GM12878 (cell line): ENCODE measurements around the gene IVL. TPM values are rescaled to one million over a fixed set of nuclear protein-coding genes. Genes with fewer than 3 reads are reported as not detected.
A peak's percentile ranks its signal among the peaks of the same experiment; 100 is the strongest.

ENCODE experiments used
- CTCF ChIP-seq, 3 experiments: IDR thresholded peaks in 2 of 3; conservative IDR thresholded peaks in 1 of 3; 2 replicates each; pipeline ENCODE4 v1.5.1; 2011; ENCODE audit warnings: low read depth in 3 of 3, low read length in 3 of 3, mild to moderate bottlenecking in 3 of 3, control low read depth in 2 of 3, moderate library complexity in 2 of 3, inconsistent platforms in 1 of 3, mixed read lengths in 1 of 3; ENCODE audit not compliant: control insufficient read depth in 2 of 3, insufficient read depth in 1 of 3; ENCODE audit errors: extremely low read depth in 1 of 3
- GATAD2B ChIP-seq: fragments of 450-650 bp; conservative IDR thresholded peaks from 2 replicates; pipeline ENCODE4 v1.6.1; 2017; ENCODE audit warnings: low read depth, mild to moderate bottlenecking, moderate library complexity
- MTA3 ChIP-seq: IDR thresholded peaks from 2 replicates; pipeline ENCODE4 v1.6.1; 2012; ENCODE audit warnings: low read length, inconsistent platforms, borderline replicate concordance
- RAD21 ChIP-seq: IDR thresholded peaks from 2 replicates; pipeline ENCODE4 v1.6.1; 2011; ENCODE audit warnings: mild to moderate bottlenecking, low read depth, low read length, moderate library complexity; ENCODE audit not compliant: insufficient read depth
- RAD51 ChIP-seq: fragments of 450-650 bp; IDR thresholded peaks from 2 replicates; pipeline ENCODE4 v1.6.1; 2016; ENCODE audit warnings: moderate library complexity, mild to moderate bottlenecking, inconsistent platforms
- ZBTB40 ChIP-seq: fragments of 450-650 bp; IDR thresholded peaks from 2 replicates; pipeline ENCODE4 v1.6.1; 2016; ENCODE audit warnings: mild to moderate bottlenecking, moderate library complexity, borderline replicate concordance
- polyA plus RNA-seq, 11 experiments: library from polyadenylated mRNA; depleted of rRNA in 4 of 11; unstranded in 6 of 11; stranded (reverse) in 5 of 11; fragments of >200 nt; fragmentation: Nextera tagmentation in 4 of 11; fragmentation: Illumina TruSeq in 1 of 11; extraction: Ambion mirVana in 4 of 11; extraction: Trizol in 1 of 11; gene quantifications; 1 replicate in 1 of 11; 2 replicates in 10 of 11; pipeline versions ENCODE4 v1.2.1 to v1.2.3, GENCODE V29; 2011 to 2016; ENCODE audit warnings: inconsistent platforms in 2 of 11, missing spikeins in 2 of 11, low read depth in 1 of 11
- total RNA-seq, 4 experiments: library from RNA; depleted of rRNA in 3 of 4; stranded (reverse); fragments of >200 nt in 3 of 4; fragmentation: Illumina TruSeq in 1 of 4; extraction: Trizol in 1 of 4; gene quantifications; 2 replicates each; pipeline versions ENCODE4 v1.2.1 to v1.2.3, GENCODE V29; 2013 to 2021

IVL gene
- total and polyA plus RNA-seq, 10 of the 15 experiments (the other 5 are each of a cell fraction or from before 2014, with no cell fraction given) = 1.4 to 20.3 (median 13.4) TPM

GRCh38 chr1:152878042-152878441, 30.3 kb upstream of the IVL start, which contains the start of gene SMCP (continued):
- TF ChIP-seq ZBTB40 (no peak), CTCF (IDR thresholded peaks at IDR 0.05 in 2 of 3, conservative IDR thresholded peaks at IDR 0.05 in 1 of 3; ENCODE audit: control insufficient read depth in 2 of 3, extremely low read depth in 1 of 3, insufficient read depth in 1 of 3, low read depth in 3 of 3, low read length in 3 of 3) (peak; percentile 12 to 59 (median 14); a peak in 3 of 6 replicates), GATAD2B (no peak), MTA3 (no peak), RAD21 (peak; percentile 44), RAD51 (no peak)
